GM19035 (cell line): ENCODE measurements around the gene STK32C.

Source experiments
- ATAC-seq: cut with Tn5 transposase; IDR thresholded peaks from one replicate; pipeline ENCODE4 v1.9.1; 2021; ENCODE audit not compliant: unreplicated experiment

STK32C gene

DNA sequence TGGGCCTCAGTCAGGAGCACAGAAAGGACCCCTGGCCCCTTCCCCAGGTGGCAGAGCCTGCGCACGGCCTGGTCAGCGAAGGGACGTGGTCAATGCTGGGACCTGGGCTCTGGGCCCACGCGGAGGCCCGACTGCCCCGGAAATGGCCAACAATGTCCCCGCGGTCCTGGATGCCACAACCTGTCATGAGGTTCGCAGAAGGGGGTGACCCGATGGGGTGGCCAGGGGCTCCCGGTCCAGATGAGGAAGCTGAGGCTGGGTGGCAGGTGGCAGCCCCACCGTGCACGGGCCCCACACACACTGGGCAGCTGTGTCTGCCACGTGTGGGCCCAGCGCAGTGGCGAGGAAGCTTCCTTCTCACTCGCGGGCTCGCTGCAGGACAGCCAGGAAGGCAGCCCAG lies 71.6 kb downstream of the STK32C start:
- ATAC-seq: no peak

DNA sequence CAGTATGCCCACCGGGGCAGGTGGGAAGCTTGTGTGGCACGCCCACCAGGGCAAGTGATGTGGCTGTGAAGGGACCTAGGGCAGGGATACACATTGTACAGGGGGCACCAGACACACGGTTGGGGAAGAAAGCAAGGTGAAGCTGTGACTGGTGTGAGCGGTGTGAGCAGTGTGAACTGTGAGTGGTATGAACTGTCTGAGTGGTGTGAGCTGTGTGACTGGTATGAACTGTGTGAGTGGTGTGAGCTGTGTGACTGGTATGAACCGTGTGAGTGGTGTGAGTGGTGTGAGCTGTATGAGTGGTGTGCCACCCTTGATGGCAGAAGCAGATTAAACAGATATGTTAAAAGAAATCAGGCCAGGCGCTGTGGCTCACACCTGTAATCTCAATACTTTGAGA lies 72.9 kb downstream of the STK32C start:
- no peak for ATAC-seq

DNA sequence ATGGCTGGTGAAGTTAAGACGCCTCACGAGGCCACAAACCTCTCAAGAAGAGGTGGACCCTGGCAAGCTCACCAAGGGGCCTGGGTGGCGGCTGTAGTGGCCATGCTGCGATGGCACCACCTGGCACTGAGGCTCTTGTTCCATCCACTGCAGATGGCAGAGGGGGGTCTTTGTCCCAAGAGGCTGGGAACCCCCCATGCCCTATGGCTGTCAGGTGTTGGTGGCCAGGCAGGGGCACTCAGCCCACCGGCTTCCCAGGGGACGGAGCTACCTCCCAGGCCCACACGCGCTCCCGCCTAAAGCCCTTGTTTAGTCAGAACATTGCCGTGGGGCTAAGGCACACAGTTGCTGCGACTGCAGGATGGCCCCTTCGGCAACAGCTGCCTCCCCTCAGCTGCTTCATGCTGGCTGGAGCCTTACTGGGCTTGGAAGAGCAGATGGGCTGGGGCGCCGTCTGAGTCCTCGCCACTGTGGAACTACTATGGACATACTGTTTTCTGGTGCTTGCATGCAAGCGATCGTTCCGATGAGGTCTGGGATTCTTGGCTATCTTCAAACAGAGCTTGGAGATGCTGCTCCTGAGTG lies 74.2 kb downstream of the STK32C start:
- ATAC-seq: no peak

DNA sequence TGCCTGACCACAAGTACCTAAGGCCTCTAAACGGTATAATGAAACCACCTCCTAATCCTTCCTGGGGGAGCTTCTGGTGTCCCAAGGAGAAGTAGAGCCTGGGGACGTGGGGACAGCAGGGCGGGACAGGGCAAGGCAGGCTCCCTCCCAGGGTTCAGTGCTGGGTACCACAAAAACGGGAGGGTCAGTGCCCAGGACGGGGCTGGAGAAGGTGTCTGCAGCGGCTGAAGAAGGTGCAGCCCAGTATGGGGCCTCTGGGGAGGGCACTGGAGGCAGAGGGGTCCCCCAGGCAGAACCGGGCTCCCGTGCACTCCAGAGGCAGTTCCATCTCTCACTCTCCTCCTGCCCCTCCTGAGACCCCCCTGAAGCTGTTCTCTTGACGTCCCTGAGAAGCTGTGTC lies 74.8 kb downstream of the STK32C start:
- no peak for ATAC-seq

DNA sequence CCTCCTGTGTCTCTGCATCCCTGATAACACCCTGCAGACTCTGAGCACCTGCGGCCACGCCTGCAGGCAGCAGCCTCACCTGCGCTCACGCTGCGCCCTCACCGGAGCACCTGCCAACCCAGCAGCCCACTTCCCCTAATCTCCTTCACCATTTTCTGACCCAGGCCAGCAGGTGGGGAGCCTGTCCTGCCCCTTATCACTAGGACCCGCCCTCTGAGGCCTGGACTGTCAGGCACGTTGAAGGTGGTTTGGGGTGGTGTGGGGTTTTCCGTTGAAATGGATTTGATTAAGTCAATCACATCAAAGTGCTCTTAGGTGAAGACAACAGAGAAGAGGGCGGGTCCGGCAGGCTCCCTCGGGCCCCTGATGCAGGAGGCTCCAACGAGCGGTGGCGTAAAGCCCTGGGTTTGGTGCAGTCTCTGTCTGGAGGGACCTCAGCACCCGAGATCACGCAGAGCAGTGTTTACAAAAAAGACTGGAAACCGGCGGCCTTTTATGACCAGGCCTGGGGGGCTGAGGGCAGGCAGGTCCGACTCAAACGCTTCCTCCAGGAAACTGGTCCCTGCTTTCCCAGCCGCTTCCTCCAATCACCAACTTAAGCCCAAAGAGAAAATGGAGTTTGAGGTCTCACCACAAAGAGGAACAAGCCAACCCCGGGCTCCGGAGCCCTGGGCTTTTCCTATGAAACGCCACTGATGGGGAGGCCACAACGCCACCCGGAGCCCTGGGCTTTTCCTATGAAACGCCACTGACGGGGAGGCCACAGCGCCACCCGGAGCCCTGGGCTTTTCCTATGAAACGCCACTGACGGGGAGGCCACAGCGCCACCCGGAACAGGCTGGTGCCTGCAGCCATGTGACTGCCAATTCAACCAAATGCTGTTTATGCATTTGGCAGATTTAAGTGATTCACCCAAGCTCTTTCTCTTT lies 75.5 kb downstream of the STK32C start:
- no peak for ATAC-seq

DNA sequence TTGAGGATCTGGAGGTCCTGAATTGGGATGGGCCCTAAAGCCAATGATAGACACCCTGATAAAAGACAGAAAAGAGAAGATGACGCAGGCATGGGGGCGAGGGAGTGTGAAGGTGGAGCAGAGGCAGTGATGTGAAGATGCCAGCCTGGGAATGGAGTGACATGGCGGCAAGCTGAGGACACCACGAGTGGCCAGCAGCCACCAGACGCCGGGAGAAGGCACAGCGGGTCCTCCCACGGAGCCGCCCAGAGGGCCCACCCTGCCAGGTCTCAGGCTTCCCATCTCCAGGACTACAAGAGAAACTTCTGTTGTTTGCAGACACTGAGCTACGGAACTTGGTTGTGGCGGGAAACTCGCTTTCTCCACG lies 76.1 kb downstream of the STK32C start:
- ATAC-seq: no peak

DNA sequence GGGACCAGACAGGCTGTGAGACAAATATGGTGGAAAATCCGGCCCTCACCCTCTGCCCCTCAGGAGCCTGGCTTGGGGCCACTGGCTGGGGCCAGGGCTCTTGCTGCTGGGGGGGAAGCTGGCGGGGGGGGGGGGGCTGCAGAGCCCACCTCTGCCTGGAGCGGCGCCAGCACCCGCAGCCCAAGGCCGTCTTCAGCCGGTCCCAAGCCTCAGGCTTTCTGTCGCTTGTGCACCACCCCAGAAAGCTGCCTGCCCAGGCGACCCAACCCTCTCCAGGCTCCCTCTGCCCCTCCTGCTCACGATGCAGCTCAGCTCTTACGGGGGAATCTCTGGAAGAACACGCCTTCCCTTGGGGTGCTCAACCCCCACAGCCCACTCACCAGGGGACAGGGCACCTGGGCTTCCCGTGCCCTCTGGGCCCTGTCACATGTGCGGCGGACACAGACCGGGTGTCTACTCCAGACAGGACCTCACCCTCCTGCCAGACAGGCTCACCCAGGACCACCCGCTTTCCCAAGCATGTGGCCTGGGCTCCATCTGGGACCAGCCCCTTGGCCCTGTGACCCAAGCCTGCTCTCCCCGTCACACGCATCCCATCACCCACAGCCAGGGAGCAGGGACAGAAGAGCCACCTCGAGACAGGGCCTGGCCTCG lies 77.1 kb downstream of the STK32C start:
- no peak for ATAC-seq

DNA sequence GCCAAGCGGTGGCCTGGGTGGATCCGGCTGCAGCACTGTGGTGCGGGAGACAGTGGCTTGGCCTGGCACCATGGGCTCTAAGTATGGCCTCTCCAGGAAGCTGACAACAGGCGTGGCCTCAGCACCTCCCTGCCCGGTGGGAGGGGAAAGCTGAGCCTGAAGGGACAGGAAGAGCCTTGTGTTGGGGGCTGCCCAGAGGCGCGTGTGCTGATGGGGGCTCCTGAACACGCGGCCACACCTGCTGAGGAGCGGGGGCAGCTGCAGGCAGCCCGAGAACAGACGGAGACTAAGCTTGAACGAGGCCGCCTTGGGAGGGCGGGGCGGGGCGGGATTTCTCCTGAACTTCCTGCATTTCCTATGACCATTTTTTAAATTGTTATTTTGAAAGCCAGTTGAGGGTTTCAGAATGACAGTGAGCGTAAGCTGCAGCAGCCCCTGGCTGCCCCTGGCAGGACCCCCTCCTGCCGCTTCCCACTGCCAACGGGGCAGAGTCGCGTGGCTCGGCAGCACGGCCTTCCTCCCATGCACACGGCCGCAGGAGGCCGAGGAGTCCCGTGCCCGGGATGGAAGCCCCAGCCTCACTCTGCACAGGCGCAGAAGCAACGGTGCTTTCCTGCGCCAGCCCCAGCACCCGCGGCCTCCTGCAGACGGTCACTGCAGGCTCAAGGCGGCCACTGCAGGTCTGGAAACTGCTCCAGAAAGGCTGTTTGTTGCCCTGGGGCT lies 77.8 kb downstream of the STK32C start:
- no peak for ATAC-seq

DNA sequence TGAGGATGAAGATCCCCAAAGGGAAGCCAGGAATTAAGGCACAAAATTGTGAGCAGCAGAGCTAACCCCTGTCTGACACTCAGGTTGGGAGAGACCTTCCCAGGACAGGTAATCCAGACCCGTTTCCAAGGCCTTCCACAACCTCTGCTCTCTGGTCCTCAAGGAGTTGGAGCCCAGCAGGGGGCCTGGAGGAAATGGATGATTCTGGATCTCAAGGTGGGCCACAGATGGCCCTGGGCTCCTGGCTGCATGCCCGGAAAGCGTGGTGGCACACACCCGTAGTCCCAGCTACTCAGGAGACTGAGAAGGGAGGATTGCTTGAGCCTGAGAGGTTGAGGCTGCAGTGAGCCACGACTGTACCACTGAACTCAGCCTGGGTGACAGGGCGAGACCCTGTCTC lies 78.7 kb downstream of the STK32C start:
- no peak for ATAC-seq

DNA sequence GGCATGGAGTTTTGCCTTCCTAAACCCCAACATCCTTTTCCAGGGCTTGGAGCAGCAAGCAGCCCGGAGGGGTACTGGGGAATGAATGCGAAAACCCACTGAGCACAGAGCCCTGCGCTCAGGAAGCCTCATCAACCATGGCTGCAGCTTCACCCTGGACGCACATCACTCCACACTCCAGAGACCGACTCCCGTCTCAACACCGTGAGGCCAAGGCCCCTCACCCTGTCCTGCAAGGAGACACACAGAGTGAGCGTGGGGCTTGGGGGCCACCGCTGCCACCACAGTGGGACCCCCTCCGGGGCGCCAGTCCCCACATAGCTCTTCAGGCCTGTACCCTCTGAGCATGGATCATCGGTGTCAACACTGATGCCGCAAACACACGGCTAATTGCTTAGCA lies 79.1 kb downstream of the STK32C start:
- ATAC-seq: no peak

DNA sequence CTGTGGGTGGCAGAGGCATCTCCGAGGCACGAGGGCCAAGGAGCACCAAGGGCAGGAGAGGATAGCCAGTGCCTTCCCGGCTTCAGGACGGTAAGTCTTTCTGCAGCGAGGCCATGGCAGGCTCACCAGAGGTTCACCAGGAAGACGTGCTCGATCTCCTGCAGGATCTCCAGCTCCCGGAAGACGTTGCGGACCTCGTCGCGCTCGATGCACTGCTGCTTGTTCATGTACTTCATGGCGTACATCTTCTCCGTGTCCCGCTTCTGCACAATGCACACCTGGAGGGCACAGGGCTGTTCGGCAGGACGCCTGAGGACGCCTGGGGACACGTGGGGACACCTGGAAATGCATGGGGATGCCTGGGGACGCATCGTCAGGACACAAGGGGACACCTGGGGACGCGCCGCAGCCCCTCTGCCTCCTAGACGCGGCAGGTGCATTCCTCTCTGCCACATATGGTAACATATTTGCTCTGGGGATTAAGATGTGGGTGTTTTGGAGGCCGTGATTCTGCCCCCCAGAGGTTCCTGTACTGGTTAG lies 79.8 kb downstream of the STK32C start:
- ATAC-seq: no peak

DNA sequence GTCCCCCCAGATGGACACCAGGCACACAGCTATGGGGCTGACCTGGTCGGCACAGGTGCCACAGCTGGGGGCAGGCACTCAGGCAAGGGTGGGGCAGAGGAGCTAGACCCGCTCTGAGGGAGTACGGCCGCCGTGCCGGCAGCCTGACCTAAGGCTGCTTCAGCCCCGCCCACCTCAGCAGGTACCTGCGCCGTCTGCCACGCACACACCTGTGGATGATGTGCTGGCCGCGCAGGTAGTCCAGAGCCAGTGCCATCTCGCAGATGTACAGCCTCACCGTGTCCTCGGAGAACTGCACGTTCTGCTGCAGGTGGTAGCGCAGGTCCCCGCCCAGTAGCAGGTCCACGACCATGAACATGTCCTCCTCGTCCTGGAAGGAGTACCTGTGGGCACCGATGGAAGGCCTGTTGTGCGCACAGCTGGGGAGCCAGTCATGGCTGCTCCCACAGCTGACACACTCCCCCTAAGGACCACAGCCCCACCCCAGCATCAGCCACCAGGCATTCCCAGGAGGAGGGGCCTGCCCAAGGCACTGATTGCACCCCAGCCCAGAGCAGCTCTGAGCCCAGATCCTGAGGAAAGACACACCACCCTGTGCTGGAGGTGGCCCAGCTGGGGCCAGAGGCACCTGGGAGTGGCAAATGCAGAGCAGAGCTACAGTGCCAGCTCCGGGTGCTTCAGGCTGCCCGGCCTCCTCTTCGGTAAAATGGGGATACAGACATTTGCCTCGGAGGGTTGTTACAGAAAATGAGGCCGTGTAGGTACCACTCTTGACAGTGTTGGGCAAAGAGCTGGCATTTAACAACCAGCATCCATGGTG lies 81.0 kb downstream of the STK32C start:
- no peak for ATAC-seq

DNA sequence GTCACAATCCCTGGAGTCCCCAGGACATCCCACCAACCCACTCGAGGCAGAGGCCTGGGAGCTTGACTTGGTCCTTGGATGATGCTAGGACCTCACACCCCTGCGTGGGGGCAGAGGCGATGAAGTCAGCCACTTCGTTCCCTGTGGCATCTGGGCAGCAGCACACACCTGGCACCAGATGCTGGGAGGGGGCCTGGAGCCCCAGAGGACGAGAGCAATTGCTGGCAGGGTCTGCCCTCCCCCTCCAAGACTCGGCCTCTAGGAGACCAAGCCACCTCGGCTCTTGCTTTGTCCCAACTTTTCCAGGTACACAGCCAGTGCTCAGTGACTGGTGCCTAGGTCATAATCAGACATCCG lies 81.9 kb downstream of the STK32C start:
- ATAC-seq: no peak

DNA sequence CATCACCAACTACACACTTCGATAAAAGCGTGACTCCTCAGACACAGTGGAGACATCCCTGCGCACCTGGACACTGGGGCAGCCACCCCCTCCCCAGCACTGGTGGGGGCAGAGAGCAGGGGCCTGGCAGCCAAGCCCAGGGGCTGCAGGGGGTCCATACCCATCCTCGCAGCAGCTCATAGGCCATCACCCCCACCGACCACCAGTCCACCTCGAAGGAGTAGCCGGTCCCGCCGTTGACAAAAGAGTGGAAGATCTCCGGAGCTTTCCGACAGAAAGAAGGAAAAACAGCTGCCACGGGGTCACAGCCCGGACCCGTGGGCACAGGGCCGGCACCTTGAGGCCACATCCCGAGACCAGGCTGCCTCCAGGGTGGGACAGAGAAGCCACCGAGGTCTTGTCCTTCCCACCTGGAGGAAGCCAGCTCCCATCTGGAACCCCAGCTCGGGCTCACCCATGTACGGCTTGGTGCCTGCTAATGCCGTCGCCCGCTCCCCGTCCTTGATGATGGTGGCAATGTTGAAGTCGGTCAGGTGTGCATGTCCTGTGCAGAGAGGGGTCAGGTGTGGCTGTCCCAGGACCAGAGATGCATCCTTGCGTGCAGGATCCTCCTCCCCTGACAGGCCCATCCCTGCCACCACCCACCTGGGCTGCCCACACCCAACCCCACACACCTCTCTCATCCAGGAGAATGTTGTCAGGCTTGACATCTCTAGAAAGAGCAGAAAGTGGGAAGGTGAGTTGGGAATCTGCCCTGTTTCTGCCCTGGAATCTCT lies 82.5 kb downstream of the STK32C start:
- ATAC-seq: no peak

DNA sequence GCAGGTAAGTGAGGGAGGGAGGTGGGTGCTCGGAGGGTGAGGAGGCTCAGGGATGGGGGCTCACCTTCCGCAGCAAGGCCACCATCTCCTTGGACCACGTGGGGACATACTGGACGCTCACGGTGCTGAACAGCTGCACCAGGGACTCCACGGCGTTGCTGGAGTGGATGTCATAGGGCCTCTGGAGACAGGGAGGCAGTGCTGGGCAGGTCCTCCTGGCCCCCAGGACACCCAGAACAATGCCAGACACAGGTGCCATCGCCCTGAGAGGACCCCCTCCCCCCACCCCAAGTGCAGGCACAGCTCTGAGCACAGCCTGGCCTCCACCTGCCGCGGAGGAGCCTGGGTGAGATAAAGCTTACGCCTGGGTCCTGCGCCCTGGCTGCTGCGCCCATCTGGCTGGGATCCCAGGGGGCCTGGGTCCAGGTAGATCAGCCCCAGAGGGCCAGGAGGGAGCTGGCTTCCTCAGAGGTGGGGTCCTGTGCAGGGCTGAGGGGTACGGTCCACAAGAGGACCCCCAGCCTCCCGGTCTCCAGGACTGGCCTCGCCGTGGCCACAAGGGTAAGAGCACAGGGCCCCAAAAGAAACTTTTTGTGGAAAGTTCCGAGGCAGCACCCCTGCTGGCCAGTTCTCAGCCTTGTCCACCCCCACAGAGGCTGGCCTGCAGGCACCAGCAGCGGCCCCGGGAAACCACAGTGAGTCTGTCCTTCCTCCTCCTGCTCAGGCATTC lies 83.2 kb downstream of the STK32C start:
- no peak for ATAC-seq

DNA sequence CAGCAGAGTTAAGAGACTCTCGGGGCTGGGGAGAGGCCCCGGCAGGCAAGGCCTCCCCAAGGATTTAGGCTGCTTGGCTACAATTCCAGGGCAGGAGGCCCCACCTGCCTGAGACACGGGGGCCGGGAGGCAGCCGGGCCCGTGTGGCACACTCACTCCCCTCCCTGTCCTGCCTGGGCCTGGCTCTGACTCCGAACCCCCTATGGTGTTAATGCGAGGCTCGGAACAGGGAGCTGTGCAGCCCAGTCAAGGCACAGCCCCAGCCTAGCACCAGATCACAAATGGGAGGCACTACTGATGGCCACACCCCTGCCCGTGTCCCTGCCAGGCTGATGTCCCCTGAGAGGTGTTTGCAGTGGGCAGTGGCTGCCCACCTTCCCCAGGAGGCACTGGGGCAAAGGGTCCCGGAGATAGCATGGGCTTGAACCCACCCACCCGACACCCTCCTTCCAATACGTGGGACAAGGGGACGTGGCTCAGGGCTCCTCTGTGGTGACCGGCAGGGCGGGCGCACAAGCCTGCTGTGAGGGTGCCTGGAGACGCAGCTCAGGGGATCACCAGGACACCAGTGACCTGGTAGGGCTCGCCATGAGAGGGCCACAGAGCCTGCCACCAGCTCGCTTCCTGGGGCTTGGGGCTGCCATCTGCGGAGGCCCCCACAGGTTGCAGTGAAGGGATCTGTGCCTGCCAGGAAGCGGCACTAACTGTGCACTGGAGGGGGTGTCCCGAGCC lies 84.0 kb downstream of the STK32C start:
- no peak for ATAC-seq

DNA sequence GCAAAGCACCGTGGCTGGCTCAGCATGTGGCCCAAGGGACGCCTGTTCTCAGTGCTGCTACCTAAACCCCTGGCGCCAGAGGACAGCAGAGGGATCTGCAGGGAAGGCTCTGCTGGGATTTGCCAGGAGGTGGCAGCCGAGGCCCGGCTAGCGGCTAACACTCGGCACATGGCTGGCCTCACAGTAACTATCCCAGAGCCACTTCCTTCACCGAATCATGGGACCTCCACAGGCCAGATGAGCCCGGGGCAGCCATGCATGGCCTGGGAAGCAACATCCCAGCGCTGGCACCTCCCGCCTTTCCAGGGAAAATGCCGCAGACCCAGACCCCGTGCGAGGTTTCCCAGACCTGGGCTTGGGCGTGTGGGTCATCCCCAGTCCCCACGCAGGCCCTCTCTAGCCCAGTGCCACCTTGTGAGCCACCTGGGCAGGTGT lies 84.6 kb downstream of the STK32C start:
- ATAC-seq: no peak

DNA sequence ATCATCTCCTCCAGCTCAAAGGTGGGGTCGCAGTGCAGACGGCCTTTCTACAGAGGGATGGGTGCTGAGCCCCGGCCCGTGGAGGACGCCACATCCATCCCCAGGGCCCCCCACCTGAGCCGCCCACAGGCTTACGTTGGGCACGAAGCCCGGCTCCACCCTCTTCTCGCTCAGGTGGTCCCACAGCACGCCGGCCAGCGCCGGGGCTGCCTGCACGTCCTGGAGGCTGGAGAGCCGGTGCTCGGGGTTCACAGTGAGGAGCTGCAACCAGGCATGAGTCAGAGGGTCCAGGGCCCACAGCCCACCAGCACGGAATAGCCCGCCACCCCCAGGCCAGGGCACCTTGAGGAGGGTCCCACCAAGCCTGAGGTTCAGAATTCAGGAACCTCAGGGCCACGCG lies 85.0 kb downstream of the STK32C start:
- ATAC-seq: no peak
